Fibroblast of lung (primary cell): ENCODE results near the gene NUP93.

Source experiments
- CTCF ChIP-seq, 2 donors: IDR thresholded peaks in 1 of 2; conservative IDR thresholded peaks in 1 of 2; 1 replicate in 1 of 2; 2 replicates in 1 of 2; pipeline ENCODE4 v1.5.1; 2011 to 2012; ENCODE audit warnings: low read length in 2 of 2, control low read depth in 1 of 2, inconsistent platforms in 1 of 2, low read depth in 1 of 2, mild to moderate bottlenecking in 1 of 2
- EZH2 ChIP-seq: IDR thresholded peaks from 2 replicates; pipeline ENCODE4 v1.5.1; 2012; ENCODE audit warnings: low read length, control low read depth, mild to moderate bottlenecking; ENCODE audit errors: missing control alignments

DNA sequence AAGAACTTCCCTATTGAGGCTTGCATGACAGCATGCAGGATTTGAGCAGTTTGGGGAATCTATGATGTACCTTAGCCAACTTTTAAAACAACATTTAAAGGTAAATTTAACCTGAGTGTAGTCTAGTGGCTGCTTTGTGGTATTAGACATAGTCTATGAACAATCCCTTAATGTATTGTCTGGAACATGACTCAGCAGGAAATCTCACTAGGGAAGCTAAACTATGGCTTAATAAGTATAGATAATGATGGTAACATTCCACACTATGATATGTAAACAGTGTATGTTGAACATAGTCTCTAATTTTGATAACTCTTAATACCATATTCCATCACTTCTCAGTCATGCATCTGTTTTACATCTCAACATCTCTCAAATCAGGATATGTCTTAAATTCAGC, 83.0 kb downstream of the NUP93 start:
- no peak for TF ChIP-seq CTCF (conservative IDR thresholded peaks at IDR 0.05 in 1 of 2, IDR thresholded peaks at IDR 0.05 in 1 of 2; ENCODE audit: low read depth in 1 of 2, low read length in 2 of 2)
- no peak for TF ChIP-seq EZH2
